Activated CD4-positive, alpha-beta T cell treated with anti-CD3 and anti-CD28 coated beads, Interleukin-2, amount 50 U/mL, for 4 hours (primary cell): Measurements from ENCODE around the gene TGM2.

Experiments used
- DNase-seq, 2 experiments: peaks; one replicate each; pipeline ENCODE4 v3.0.0-alpha.2; 2020

TGM2 gene

GRCh38 chr20:38141889-38142494 lies 23.1 kb downstream of the TGM2 start:
- no peak for DNase-seq

GRCh38 chr20:38141204-38141888 lies 23.7 kb downstream of the TGM2 start:
- DNase-seq, result no peak

GRCh38 chr20:38139977-38140753 lies 24.9 kb downstream of the TGM2 start:
- no peak for DNase-seq

- DNase-seq, result no peak
Observed at GRCh38 chr20:38139156-38139912, 25.7 kb downstream of the TGM2 start.

- DNase-seq, result no peak
Observed at GRCh38 chr20:38138086-38138778, 26.8 kb downstream of the TGM2 start.

- no peak for DNase-seq
Observed at GRCh38 chr20:38137441-38138037, 27.5 kb downstream of the TGM2 start.

- no peak for DNase-seq
Observed at GRCh38 chr20:38136421-38137245, 28.4 kb downstream of the TGM2 start.

GRCh38 chr20:38135651-38136420 lies 29.2 kb downstream of the TGM2 start:
- DNase-seq, result no peak

GRCh38 chr20:38135271-38135650 lies 29.8 kb downstream of the TGM2 start:
- DNase-seq, result no peak

GRCh38 chr20:38134427-38135270 lies 30.4 kb downstream of the TGM2 start:
- DNase-seq, result no peak

GRCh38 chr20:38133680-38134426 lies 31.2 kb downstream of the TGM2 start:
- DNase-seq, result no peak

- no peak for DNase-seq
Observed at GRCh38 chr20:38132910-38133501, 32.1 kb downstream of the TGM2 start.

GRCh38 chr20:38132156-38132909 lies 32.7 kb downstream of the TGM2 start:
- no peak for DNase-seq

GRCh38 chr20:38131588-38132121 lies 33.4 kb downstream of the TGM2 start:
- DNase-seq, result no peak

GRCh38 chr20:38130687-38131587 lies 34.1 kb downstream of the TGM2 start:
- no peak for DNase-seq
